HG03520 (cell line): ENCODE measurements around the gene LY6G6D.
"Not testable (repeated sequence)": the region's sequence is repeated elsewhere in the genome, so short reads cannot be mapped to it uniquely, and the experiment has no call there.

Source experiments
- ATAC-seq: cut with Tn5 transposase; IDR thresholded peaks from one replicate; pipeline ENCODE4 v1.9.1; 2021; ENCODE audit warnings: mild to moderate bottlenecking, moderate library complexity; ENCODE audit not compliant: unreplicated experiment

LY6G6D gene

GRCh38 chr6:31691564-31692108 lies 23.5 kb upstream of the LY6G6D start:
- no peak for ATAC-seq

- ATAC-seq: no peak
These were observed 22.8 kb upstream of the LY6G6D start for GRCh38 chr6:31692353-31692752.

- ATAC-seq: no peak
These were observed 22.3 kb upstream of the LY6G6D start for GRCh38 chr6:31692886-31693285.

GRCh38 chr6:31693535-31693934 lies 21.6 kb upstream of the LY6G6D start:
- ATAC-seq: no peak

- no peak for ATAC-seq
These were observed 17.6 kb upstream of the LY6G6D start for GRCh38 chr6:31697555-31697954.

GRCh38 chr6:31700740-31701401 lies 14.3 kb upstream of the LY6G6D start:
- no peak for ATAC-seq

- no peak for ATAC-seq
These were observed 13.3 kb upstream of the LY6G6D start for GRCh38 chr6:31701666-31702404.

- ATAC-seq: no peak
These were observed 12.7 kb upstream of the LY6G6D start for GRCh38 chr6:31702405-31702818.

GRCh38 chr6:31702819-31703716 lies 12.1 kb upstream of the LY6G6D start, which contains the start of gene ABHD16A:
Gene ABHD16A (minus strand): TSS chr6:31703324. CDS start chr6:31703281, 43 bp downstream.
- peak; percentile 79 for ATAC-seq

- ATAC-seq: no peak
These were observed 9.2 kb upstream of the LY6G6D start for GRCh38 chr6:31705931-31706330.

- ATAC-seq: no peak
These were observed 8.5 kb upstream of the LY6G6D start, which contains the start of gene LY6G6F for GRCh38 chr6:31706599-31706998. Gene LY6G6F (plus strand): TSS chr6:31706866. CDS start chr6:31706907, 41 bp downstream.

- ATAC-seq: no peak
These were observed 7.4 kb upstream of the LY6G6D start for GRCh38 chr6:31707701-31708100.

- no peak for ATAC-seq
These were observed 6.9 kb upstream of the LY6G6D start for GRCh38 chr6:31708224-31708623.

- not testable (repeated sequence) for ATAC-seq
These were observed 6.0 kb upstream of the LY6G6D start for GRCh38 chr6:31709157-31709556.

GRCh38 chr6:31710523-31711219 lies 4.5 kb upstream of the LY6G6D start:
- no peak for ATAC-seq

GRCh38 chr6:31711233-31711632 lies 3.9 kb upstream of the LY6G6D start:
- ATAC-seq: no peak

GRCh38 chr6:31712296-31712695 lies 2.9 kb upstream of the LY6G6D start:
- ATAC-seq: no peak

GRCh38 chr6:31713465-31713864 lies 1.7 kb upstream of the LY6G6D start:
- no peak for ATAC-seq

GRCh38 chr6:31713991-31714684 lies 1.0 kb upstream of the LY6G6D start:
- no peak for ATAC-seq
